Measurements from ENCODE around the gene KAT2B.
A peak's percentile ranks its signal among the peaks of the same experiment; 100 is the strongest.

The KAT2B gene

DNA sequence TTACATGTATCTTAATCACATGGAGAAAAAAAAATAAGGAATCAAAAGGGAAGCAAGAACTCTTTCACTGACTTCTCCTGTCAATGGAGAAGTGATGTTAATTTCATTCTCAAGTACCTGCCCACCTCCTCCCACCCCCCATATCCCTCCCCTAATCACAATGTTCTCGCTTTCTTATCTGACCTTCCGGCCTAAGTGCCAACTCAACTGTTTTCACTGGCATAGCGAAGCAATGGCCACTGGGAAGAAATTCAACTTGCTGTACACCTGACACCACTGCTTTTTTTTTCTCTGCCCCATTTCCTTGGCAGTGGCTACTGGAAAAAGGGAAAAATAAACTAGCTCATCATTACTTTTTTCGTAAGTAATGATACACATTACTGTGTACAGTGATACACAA lies 142.0 kb downstream of the KAT2B start:
- TF ChIP-seq, protein P1, sequence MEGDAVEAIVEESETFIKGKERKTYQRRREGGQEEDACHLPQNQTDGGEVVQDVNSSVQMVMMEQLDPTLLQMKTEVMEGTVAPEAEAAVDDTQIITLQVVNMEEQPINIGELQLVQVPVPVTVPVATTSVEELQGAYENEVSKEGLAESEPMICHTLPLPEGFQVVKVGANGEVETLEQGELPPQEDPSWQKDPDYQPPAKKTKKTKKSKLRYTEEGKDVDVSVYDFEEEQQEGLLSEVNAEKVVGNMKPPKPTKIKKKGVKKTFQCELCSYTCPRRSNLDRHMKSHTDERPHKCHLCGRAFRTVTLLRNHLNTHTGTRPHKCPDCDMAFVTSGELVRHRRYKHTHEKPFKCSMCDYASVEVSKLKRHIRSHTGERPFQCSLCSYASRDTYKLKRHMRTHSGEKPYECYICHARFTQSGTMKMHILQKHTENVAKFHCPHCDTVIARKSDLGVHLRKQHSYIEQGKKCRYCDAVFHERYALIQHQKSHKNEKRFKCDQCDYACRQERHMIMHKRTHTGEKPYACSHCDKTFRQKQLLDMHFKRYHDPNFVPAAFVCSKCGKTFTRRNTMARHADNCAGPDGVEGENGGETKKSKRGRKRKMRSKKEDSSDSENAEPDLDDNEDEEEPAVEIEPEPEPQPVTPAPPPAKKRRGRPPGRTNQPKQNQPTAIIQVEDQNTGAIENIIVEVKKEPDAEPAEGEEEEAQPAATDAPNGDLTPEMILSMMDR (conservative IDR thresholded peaks at IDR 0.05; ENCODE audit: low read length) = no peak
- no peak overlapping the region for H3K4me3 ChIP-seq (ENCODE audit: low read length)
- DNase-seq (ENCODE audit: low read depth) = no peak

DNA sequence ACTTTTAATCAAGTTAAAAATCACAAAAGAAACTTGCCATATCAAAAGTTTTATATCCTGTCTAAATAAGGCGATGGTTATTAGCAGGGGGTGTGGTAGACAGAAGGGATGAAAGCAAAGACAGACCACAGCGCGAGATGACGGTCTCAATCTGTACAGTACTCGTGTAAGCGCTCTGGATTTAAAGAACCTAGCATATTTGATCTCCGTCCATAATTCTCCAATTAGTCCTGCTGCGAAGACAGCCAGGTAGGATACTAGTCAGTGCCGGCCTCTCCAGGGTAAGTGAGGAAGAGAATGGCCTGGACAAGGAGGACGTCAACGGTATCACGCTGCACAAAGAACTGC lies 145.1 kb downstream of the KAT2B start:
- TF ChIP-seq, protein P1 (conservative IDR thresholded peaks at IDR 0.05; ENCODE audit: low read length) = no peak
- peak overlapping the region; percentile 96 for H3K4me3 ChIP-seq (ENCODE audit: low read length)
- peak; percentile 1 for DNase-seq (ENCODE audit: low read depth)

- peak within 1 kb of the TSS; percentile 96 for H3K4me3 ChIP-seq (ENCODE audit: low read length)
- peak; percentile 95 for DNase-seq (ENCODE audit: low read depth)
- TF ChIP-seq, protein P1 (conservative IDR thresholded peaks at IDR 0.05; ENCODE audit: low read length) = peak; percentile 28; the same call in 1 of the 2 replicates
Measured at GRCh38 chr3:20185679-20186599, 145.7 kb downstream of the KAT2B start, which contains the start of gene SGO1. SGO1 (minus strand) TSS chr3:20186206; CDS start chr3:20184027, 2,179 bp downstream.

- H3K4me3 ChIP-seq (ENCODE audit: low read length) = peak overlapping the region; percentile 96
- TF ChIP-seq, protein P1 (conservative IDR thresholded peaks at IDR 0.05; ENCODE audit: low read length) = no peak
Measured at GRCh38 chr3:20186600-20187004, 146.4 kb downstream of the KAT2B start.

GRCh38 chr3:20190991-20191390 lies 150.7 kb downstream of the KAT2B start:
- no peak for DNase-seq (ENCODE audit: low read depth)
- TF ChIP-seq, protein P1 (conservative IDR thresholded peaks at IDR 0.05; ENCODE audit: low read length) = no peak
- no peak overlapping the region for H3K4me3 ChIP-seq (ENCODE audit: low read length)

More at GRCh38 chr3:20186600-20187004, 146.4 kb downstream of the KAT2B start:
- peak; percentile 4 for DNase-seq (ENCODE audit: low read depth)

DNA sequence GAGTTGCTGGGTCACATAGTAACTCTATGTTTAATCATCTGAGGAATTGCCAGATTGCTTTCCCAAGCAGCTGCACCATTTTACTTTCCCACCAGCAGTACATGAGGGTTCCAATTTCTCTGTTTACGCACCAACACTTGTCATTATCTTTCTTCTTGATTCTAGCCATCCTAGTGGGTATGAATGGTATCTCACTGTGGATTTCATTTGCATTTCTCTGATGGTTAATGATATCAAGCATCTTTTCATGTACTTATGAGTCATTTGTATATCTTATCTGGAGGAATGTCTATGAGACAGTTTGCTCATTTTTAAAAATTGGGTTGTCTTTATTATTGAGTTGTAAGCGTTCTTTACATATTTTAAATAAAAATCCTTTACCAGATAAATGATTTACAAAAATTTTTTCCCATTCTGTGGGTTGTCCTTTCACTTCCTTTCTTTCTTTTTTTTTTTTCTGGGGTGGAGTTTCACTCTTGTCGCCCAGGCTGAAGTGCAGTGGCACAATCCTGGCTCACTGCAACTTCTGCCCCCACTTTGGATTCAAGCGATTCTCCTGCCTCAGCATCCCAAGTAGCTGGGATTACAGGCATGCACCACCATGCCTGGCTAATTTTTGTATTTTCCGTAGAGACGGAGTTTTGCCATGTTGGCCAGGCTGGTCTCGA lies 154.7 kb downstream of the KAT2B start:
- H3K4me3 ChIP-seq (ENCODE audit: low read length) = no peak overlapping the region
- TF ChIP-seq, protein P1 (conservative IDR thresholded peaks at IDR 0.05; ENCODE audit: low read length) = no peak
- no peak for DNase-seq (ENCODE audit: low read depth)
